DND-41 (cell line): ENCODE measurements around the gene SCAMP5.

ENCODE experiments used
- EZH2 ChIP-seq: IDR thresholded peaks from 3 replicates; pipeline ENCODE4 v1.6.1; 2012; ENCODE audit warnings: borderline replicate concordance, low read depth, mild to moderate bottlenecking, moderate library complexity, low read length, inconsistent platforms; ENCODE audit not compliant: severe bottlenecking
- TF ChIP-seq, protein P1 (sequence below): IDR thresholded peaks from 2 replicates; pipeline ENCODE4 v1.5.1; 2012; ENCODE audit warnings: borderline replicate concordance, low read length, moderate library complexity, mild to moderate bottlenecking; ENCODE audit not compliant: poor library complexity, severe bottlenecking; ENCODE audit errors: extremely low read depth

DNA sequence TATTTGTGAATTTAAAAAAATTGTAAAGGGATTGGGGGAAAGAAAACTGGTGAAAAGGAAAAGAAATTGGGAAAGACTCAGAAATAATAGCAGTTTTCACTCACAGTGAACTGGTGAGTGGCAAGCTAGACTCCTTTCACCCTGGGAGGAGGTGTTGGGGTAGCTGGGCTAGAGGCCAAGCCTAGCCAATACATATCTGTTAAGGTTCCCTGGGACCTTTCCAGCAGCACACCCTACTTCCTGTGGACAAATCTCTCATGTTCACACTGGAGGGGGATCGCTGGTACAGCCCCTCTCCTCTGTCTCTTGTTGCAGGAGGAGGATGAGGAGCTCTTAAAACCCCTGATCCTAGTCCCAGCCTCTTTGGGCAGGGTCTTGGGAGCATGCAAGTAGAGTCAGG is 35.1 kb upstream of the SCAMP5 start:
- TF ChIP-seq, protein P1, sequence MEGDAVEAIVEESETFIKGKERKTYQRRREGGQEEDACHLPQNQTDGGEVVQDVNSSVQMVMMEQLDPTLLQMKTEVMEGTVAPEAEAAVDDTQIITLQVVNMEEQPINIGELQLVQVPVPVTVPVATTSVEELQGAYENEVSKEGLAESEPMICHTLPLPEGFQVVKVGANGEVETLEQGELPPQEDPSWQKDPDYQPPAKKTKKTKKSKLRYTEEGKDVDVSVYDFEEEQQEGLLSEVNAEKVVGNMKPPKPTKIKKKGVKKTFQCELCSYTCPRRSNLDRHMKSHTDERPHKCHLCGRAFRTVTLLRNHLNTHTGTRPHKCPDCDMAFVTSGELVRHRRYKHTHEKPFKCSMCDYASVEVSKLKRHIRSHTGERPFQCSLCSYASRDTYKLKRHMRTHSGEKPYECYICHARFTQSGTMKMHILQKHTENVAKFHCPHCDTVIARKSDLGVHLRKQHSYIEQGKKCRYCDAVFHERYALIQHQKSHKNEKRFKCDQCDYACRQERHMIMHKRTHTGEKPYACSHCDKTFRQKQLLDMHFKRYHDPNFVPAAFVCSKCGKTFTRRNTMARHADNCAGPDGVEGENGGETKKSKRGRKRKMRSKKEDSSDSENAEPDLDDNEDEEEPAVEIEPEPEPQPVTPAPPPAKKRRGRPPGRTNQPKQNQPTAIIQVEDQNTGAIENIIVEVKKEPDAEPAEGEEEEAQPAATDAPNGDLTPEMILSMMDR = no peak
- no peak for TF ChIP-seq EZH2
